CD14-positive monocyte (primary cell): ENCODE measurements around the gene FXR2. TPM values are rescaled to one million over a fixed set of nuclear protein-coding genes. Genes with fewer than 3 reads are reported as not detected.

ENCODE experiments used
- DNase-seq, 3 donors: peaks; one replicate each; pipeline ENCODE4 v3.0.0-alpha.2; 2011 to 2022
- H2AFZ ChIP-seq: 2 replicates; pipeline ENCODE4 v1.6.0; 2012; ENCODE audit warnings: mild to moderate bottlenecking, low read depth, low read length, inconsistent platforms; ENCODE audit not compliant: insufficient read depth, poor library complexity, severe bottlenecking
- H3K27ac ChIP-seq, 2 donors: 1 replicate in 1 of 2; 2 replicates in 1 of 2; pipeline ENCODE4 v1.5.1; 2012 to 2013; ENCODE audit warnings: low read length in 2 of 2, control low read depth in 1 of 2, inconsistent platforms in 1 of 2, low read depth in 1 of 2, mild to moderate bottlenecking in 1 of 2
- H3K27me3 ChIP-seq, 2 donors: one replicate each; pipeline versions ENCODE4 v1.6.0 to v1.6.1; 2011 to 2013; ENCODE audit warnings: low read length in 2 of 2; ENCODE audit not compliant: control insufficient read depth in 2 of 2, insufficient read depth in 2 of 2
- H3K36me3 ChIP-seq, 2 donors: replicated peaks in 1 of 2; 1 replicate in 1 of 2; 2 replicates in 1 of 2; pipeline versions ENCODE4 v1.5.1 to v1.6.1; 2012 to 2013; ENCODE audit warnings: low read length in 2 of 2, control low read depth in 1 of 2, inconsistent platforms in 1 of 2, mild to moderate bottlenecking in 1 of 2; ENCODE audit not compliant: insufficient read depth in 2 of 2, control insufficient read depth in 1 of 2
- H3K4me1 ChIP-seq, 2 donors: 1 replicate in 1 of 2; 2 replicates in 1 of 2; pipeline versions ENCODE4 v1.5.1 to v1.6.1; 2012 to 2013; ENCODE audit warnings: low read length in 2 of 2, control low read depth in 1 of 2, inconsistent platforms in 1 of 2, mild to moderate bottlenecking in 1 of 2, moderate library complexity in 1 of 2; ENCODE audit not compliant: insufficient read depth in 2 of 2, control insufficient read depth in 1 of 2
- H3K4me2 ChIP-seq: replicated peaks from 2 replicates; pipeline ENCODE3; 2012; ENCODE audit warnings: low read length, moderate library complexity, mild to moderate bottlenecking; ENCODE audit not compliant: poor library complexity, severe bottlenecking; ENCODE audit errors: extremely low read depth
- H3K4me3 ChIP-seq, 3 experiments: fragments of 200-600 bp in 1 of 3; sonication (generic) in 1 of 3; replicated peaks in 1 of 3; 1 replicate in 2 of 3; 2 replicates in 1 of 3; pipeline ENCODE4 v1.5.1; 2011 to 2013; ENCODE audit warnings: low read length in 3 of 3, mild to moderate bottlenecking in 3 of 3, control low read depth in 2 of 3, low read depth in 2 of 3, inconsistent platforms in 1 of 3, moderate library complexity in 1 of 3
- H3K79me2 ChIP-seq: 2 replicates; pipeline ENCODE4 v1.6.0; 2012; ENCODE audit warnings: mild to moderate bottlenecking, control low read depth, inconsistent platforms, low read length, moderate library complexity; ENCODE audit not compliant: insufficient read depth
- H3K9ac ChIP-seq: 2 replicates; pipeline ENCODE4 v1.6.0; 2017; ENCODE audit warnings: low read length, mild to moderate bottlenecking; ENCODE audit not compliant: insufficient read depth, poor library complexity, severe bottlenecking
- H3K9me3 ChIP-seq, 2 donors: replicated peaks in 1 of 2; 1 replicate in 1 of 2; 2 replicates in 1 of 2; pipeline versions ENCODE4 v1.5.1 to v1.6.1; 2012 to 2013; ENCODE audit warnings: low read length in 2 of 2, control low read depth in 1 of 2; ENCODE audit not compliant: control insufficient read depth in 1 of 2, insufficient read depth in 1 of 2
- H4K20me1 ChIP-seq: 2 replicates; pipeline ENCODE4 v1.6.0; 2012; ENCODE audit warnings: mild to moderate bottlenecking, low read length, control low read depth, moderate library complexity; ENCODE audit not compliant: insufficient read depth
- H3K27ac Mint-ChIP-seq, 7 donors: one replicate each; pipeline ENCODE4 v1.8.0; 2020; ENCODE audit warnings: mild to moderate bottlenecking in 7 of 7, mixed read lengths in 7 of 7, moderate library complexity in 6 of 7, inconsistent platforms in 2 of 7
- H3K27me3 Mint-ChIP-seq, 3 donors: one replicate each; pipeline ENCODE4 v1.8.0; 2021 to 2022; ENCODE audit warnings: low read depth in 3 of 3, mild to moderate bottlenecking in 3 of 3, mixed read lengths in 3 of 3, moderate library complexity in 3 of 3, inconsistent platforms in 1 of 3
- H3K36me3 Mint-ChIP-seq, 2 donors: one replicate each; pipeline ENCODE4 v1.8.0; 2020; ENCODE audit warnings: mixed read lengths in 2 of 2, inconsistent platforms in 1 of 2, mild to moderate bottlenecking in 1 of 2
- H3K4me1 Mint-ChIP-seq: one replicate; pipeline ENCODE4 v1.8.0; 2020; ENCODE audit warnings: mild to moderate bottlenecking, mixed read lengths
- H3K4me3 Mint-ChIP-seq, 2 donors: one replicate each; pipeline ENCODE4 v1.8.0; 2020; ENCODE audit warnings: mild to moderate bottlenecking in 2 of 2, mixed read lengths in 2 of 2, moderate library complexity in 1 of 2
- H3K9me3 Mint-ChIP-seq, 7 donors: one replicate each; pipeline ENCODE4 v1.8.0; 2020 to 2022; ENCODE audit warnings: mixed read lengths in 7 of 7, mild to moderate bottlenecking in 6 of 7, moderate library complexity in 6 of 7, inconsistent platforms in 2 of 7
- CTCF ChIP-seq: fragments of 200-600 bp; IDR thresholded peaks from one replicate; pipeline ENCODE4 v1.8.0; 2022; ENCODE audit warnings: antibody characterized with exemption, mild to moderate bottlenecking
- WGBS: methylation state at CpG from one replicate; pipeline ENCODE4 v1.1.5; 2013; ENCODE audit warnings: missing lambda C conversion rate; ENCODE audit not compliant: insufficient coverage; 5-methylcytosine and 5-hydroxymethylcytosine counted together
- intact Hi-C, 2 donors: fragments of 100-400 bp; cut with micrococcal nuclease; formaldehyde crosslinking; loops; one replicate each; pipeline versions ENCODE4 v1.15.0 to v1.15.1; 2023
- polyA plus RNA-seq, 3 donors: library from polyadenylated mRNA; depleted of rRNA in 1 of 3; unstranded in 2 of 3; stranded (reverse) in 1 of 3; fragments of 300-500 nt in 2 of 3; fragments of >200 nt in 1 of 3; fragmentation: Illumina TruSeq in 2 of 3; gene quantifications; 1 replicate in 2 of 3; 2 replicates in 1 of 3; pipeline ENCODE4 v1.2.3, GENCODE V29; 2012 to 2021

FXR2 gene
- polyA plus RNA-seq, 3 donors, result 6.2 to 23.0 (median 9.2) TPM

- Mint-ChIP-seq H3K27ac (peak overlapping the region; percentile 93 to 98 (median 96)), H3K9me3 (peaks cover 0 to 3% (median 0%) of the 10 kb centered on the region in 7 donors), H3K4me3 (peak overlapping the region; percentile 97 to 98), H3K27me3 (peaks cover 0 to 7% (median 6%) of the 10 kb centered on the region in 3 donors), H3K4me1 (peaks cover 58% of the 10 kb centered on the region), H3K36me3 (peaks cover 36 to 59% of the 10 kb centered on the region in 2 donors)
- Histone ChIP-seq H3K9ac (peak overlapping the region; percentile 72), H3K79me2 (peaks cover 78% of the 10 kb centered on the region), H3K36me3 (peaks cover 29 to 35% of the 10 kb centered on the region in 2 donors), H3K27me3 (no peaks in the 10 kb centered on the region), H2AFZ (peak overlapping the region; percentile 27), H3K9me3 (no peaks in the 10 kb centered on the region), H3K4me2 (peak overlapping the region; percentile 90), H3K27ac (peak overlapping the region; percentile 90 to 92), H3K4me1 (peaks cover 60 to 70% of the 10 kb centered on the region in 2 donors), H3K4me3 (peak overlapping the region; percentile 69 to 100 (median 91)), H4K20me1 (peaks cover 33% of the 10 kb centered on the region)
- intact Hi-C loops, result loop anchor here (1.0 to 10.0 kb wide), 8 partner anchors 38 to 306 kb away; partner anchors contain the start of genes FGF11 (in 2 of the 2), TMEM102 (in 2 of the 2), CTDNEP1 (in 1 of the 2) and ELP5 (in 1 of the 2)
- no peak for TF ChIP-seq CTCF
- WGBS, result 15% methylated on average over 11 of the region's 22 CpGs
- peak; percentile 56 to 65 (median 59) for DNase-seq
These were observed 54.3 kb downstream of the FXR2 start for GRCh38 chr17:7560172-7561027.

GRCh38 chr17:7559320-7560171 lies 55.2 kb downstream of the FXR2 start:
- Histone ChIP-seq H3K4me3 (peak overlapping the region; percentile 69 to 100 (median 91)), H3K27me3 (no peaks in the 10 kb centered on the region), H3K4me1 (peaks cover 67 to 76% of the 10 kb centered on the region in 2 donors), H4K20me1 (peaks cover 31% of the 10 kb centered on the region), H3K9ac (peak overlapping the region; percentile 72), H2AFZ (peak overlapping the region; percentile 70), H3K36me3 (peaks cover 21 to 26% of the 10 kb centered on the region in 2 donors), H3K4me2 (peak overlapping the region; percentile 90), H3K79me2 (peaks cover 70% of the 10 kb centered on the region), H3K27ac (peak overlapping the region; percentile 90 to 92), H3K9me3 (no peaks in the 10 kb centered on the region)
- 32% methylated on average over 3 of the region's 18 CpGs for WGBS
- DNase-seq, result no peak
- TF ChIP-seq CTCF, result no peak
- H3K4me3 Mint-ChIP-seq, result peak overlapping the region; percentile 97 to 98
- peak overlapping the region; percentile 93 to 98 (median 97) for H3K27ac Mint-ChIP-seq
- intact Hi-C loops, result loop anchor here (2.0 to 10.0 kb wide), 7 partner anchors 37 to 305 kb away; partner anchors contain the start of genes FGF11 (in 2 of the 2), TMEM102 (in 2 of the 2), CTDNEP1 (in 1 of the 2) and ELP5 (in 1 of the 2)
- peaks cover 0 to 3% (median 0%) of the 10 kb centered on the region in 7 donors for H3K9me3 Mint-ChIP-seq
- H3K4me1 Mint-ChIP-seq, result peaks cover 64% of the 10 kb centered on the region
- peaks cover 33 to 56% of the 10 kb centered on the region in 2 donors for H3K36me3 Mint-ChIP-seq
- H3K27me3 Mint-ChIP-seq, result peaks cover 0 to 8% (median 7%) of the 10 kb centered on the region in 3 donors
